ENCODE results near the gene ROR2. TPM values are rescaled to one million over a fixed set of nuclear protein-coding genes. Genes with fewer than 3 reads are reported as not detected.

Gene ROR2
- total RNA-seq, 2 experiments from 2014 or later: not detected

DNA sequence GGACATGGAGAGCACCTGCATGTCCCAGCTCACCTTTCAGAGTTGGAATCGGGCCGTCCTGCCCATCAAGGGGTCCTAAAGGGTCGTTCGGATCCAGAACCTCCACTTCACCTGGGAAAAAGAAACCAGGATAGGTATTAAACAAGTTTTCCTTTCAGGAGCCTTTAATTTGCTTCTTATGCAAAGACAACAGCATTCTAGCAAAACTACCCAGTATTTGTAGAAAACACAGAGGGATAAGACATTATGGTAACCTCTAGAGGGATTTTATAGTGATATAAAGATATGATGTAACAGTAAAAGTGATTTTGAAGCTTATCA lies 174.4 kb downstream of the ROR2 start:
- Histone ChIP-seq H3K27ac (ENCODE audit: low read depth in 1 of 2, low read length in 2 of 2) (no peak overlapping the region), H3K27me3 (ENCODE audit: control insufficient read depth in 1 of 2, insufficient read depth in 2 of 2, low read length in 2 of 2) (peaks cover 2 to 15% of the 10 kb centered on the region in 2 experiments), H3K36me3 (ENCODE audit: insufficient read depth, low read length) (no peaks in the 10 kb centered on the region), H3K4me1 (ENCODE audit: insufficient read depth, low read length) (peaks cover 4% of the 10 kb centered on the region), H3K4me3 (ENCODE audit: low read length) (no peak overlapping the region), H3K9me3 (ENCODE audit: control insufficient read depth in 1 of 2, insufficient read depth in 1 of 2, low read length in 2 of 2) (no peaks in the 10 kb centered on the region)
- peaks cover 33% of the 10 kb centered on the region for H3K27me3 Mint-ChIP-seq
- ChIA-PET POLR2A (no interaction called here), CTCF (no interaction called here)
- TF ChIP-seq, protein P1, sequence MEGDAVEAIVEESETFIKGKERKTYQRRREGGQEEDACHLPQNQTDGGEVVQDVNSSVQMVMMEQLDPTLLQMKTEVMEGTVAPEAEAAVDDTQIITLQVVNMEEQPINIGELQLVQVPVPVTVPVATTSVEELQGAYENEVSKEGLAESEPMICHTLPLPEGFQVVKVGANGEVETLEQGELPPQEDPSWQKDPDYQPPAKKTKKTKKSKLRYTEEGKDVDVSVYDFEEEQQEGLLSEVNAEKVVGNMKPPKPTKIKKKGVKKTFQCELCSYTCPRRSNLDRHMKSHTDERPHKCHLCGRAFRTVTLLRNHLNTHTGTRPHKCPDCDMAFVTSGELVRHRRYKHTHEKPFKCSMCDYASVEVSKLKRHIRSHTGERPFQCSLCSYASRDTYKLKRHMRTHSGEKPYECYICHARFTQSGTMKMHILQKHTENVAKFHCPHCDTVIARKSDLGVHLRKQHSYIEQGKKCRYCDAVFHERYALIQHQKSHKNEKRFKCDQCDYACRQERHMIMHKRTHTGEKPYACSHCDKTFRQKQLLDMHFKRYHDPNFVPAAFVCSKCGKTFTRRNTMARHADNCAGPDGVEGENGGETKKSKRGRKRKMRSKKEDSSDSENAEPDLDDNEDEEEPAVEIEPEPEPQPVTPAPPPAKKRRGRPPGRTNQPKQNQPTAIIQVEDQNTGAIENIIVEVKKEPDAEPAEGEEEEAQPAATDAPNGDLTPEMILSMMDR (IDR thresholded peaks at IDR 0.05): no peak
- H3K36me3 Mint-ChIP-seq (ENCODE audit: low read depth): no peaks in the 10 kb centered on the region
- ATAC-seq (ENCODE audit: poor library complexity) (no peak), DNase-seq (no peak)
- intact Hi-C loops (cut with DNase I, micrococcal nuclease): loop anchor here (10.0 kb wide), 2 partner anchors 179 to 859 kb away; partner anchors contain the start of gene ROR2 (in 1 of the 2)
- no peak overlapping the region for H3K4me3 Mint-ChIP-seq
- H3K9me3 Mint-ChIP-seq: no peaks in the 10 kb centered on the region
- H3K4me1 Mint-ChIP-seq (ENCODE audit: low read depth): no peaks in the 10 kb centered on the region
- no peak overlapping the region for H3K27ac Mint-ChIP-seq

DNA sequence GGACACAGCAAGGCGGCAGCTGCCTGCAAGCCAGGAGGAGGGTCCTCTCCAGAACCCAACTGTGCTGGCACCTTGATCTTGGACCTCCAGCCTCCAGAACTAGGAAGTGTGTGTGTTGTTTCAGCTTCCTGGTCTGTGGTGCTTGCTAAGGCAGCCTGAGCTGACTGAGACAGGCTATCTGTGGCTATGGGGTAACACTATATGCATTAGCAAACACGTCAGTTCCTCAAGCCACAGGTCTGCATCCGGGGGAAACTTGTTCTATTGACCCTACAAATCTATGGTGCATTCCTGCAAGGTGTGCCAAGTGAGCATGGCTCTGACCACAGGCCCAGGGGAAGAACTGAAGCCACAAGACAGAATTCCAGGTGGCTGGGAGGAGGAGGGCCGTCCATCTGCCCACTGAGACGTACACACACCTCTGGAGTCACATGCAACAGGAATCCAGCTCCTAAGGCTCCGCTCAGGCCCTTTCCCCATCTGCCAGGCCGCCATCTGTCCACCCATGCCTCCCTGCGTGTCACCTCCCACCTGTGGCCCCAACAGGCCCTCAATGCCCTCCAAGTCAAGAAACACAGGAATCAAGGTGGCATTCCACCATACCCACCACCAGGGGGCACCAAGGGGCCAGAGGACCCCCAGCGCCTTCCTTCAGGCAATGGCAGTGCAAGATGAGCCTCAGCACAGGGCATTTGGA lies 174.9 kb downstream of the ROR2 start:
- H3K27ac ChIP-seq (ENCODE audit: low read depth in 1 of 2, low read length in 2 of 2): no peak overlapping the region
- POLR2A ChIA-PET: no interaction called here
- Mint-ChIP-seq H3K27ac (no peak overlapping the region), H3K9me3 (no peaks in the 10 kb centered on the region), H3K36me3 (ENCODE audit: low read depth) (no peaks in the 10 kb centered on the region), H3K4me3 (no peak overlapping the region), H3K4me1 (ENCODE audit: low read depth) (no peaks in the 10 kb centered on the region), H3K27me3 (peaks cover 33% of the 10 kb centered on the region)
- H3K4me3 ChIP-seq (ENCODE audit: low read length): no peak overlapping the region
- intact Hi-C loops (cut with DNase I, micrococcal nuclease): loop anchor here (10.0 kb wide), 2 partner anchors 180 to 860 kb away; partner anchors contain the start of gene ROR2 (in 1 of the 2)
- DNase-seq (peak; percentile 30 to 73 (median 43)), ATAC-seq (ENCODE audit: poor library complexity) (peak; percentile 44)
- H3K27me3 ChIP-seq (ENCODE audit: control insufficient read depth in 1 of 2, insufficient read depth in 2 of 2, low read length in 2 of 2): peaks cover 2 to 15% of the 10 kb centered on the region in 2 experiments
- H3K9me3 ChIP-seq (ENCODE audit: control insufficient read depth in 1 of 2, insufficient read depth in 1 of 2, low read length in 2 of 2): no peaks in the 10 kb centered on the region
- CTCF ChIA-PET: no interaction called here
- H3K36me3 ChIP-seq (ENCODE audit: insufficient read depth, low read length): no peaks in the 10 kb centered on the region
- H3K4me1 ChIP-seq (ENCODE audit: insufficient read depth, low read length): peaks cover 4% of the 10 kb centered on the region
- TF ChIP-seq, protein P1 (IDR thresholded peaks at IDR 0.05): peak; percentile 69

DNA sequence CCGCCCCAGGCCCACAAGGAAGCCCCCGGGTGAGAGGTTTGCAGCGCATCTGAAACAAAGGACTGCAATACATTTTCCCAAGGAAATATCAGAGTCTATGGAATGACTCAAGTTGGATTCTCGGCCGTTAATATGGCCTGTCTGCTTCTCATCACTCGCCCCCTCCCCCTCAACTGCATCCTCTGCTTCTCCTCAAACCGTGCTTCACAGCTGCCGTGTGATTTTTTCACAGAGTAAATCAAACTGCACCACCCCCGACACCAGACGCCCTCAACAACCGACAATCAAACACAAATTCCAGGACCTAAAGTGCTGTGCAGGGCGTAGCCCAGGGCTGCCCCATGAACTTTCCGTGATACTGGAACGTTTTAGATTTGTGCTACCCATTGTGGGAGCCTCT lies 176.9 kb downstream of the ROR2 start:
- H3K4me3 ChIP-seq (ENCODE audit: low read length): no peak overlapping the region
- no peaks in the 10 kb centered on the region for H3K9me3 Mint-ChIP-seq
- H3K9me3 ChIP-seq (ENCODE audit: control insufficient read depth in 1 of 2, insufficient read depth in 1 of 2, low read length in 2 of 2): no peaks in the 10 kb centered on the region
- H3K4me1 Mint-ChIP-seq (ENCODE audit: low read depth): no peaks in the 10 kb centered on the region
- ChIA-PET POLR2A (no interaction called here), CTCF (no interaction called here)
- no peaks in the 10 kb centered on the region for H3K36me3 Mint-ChIP-seq (ENCODE audit: low read depth)
- TF ChIP-seq, protein P1 (IDR thresholded peaks at IDR 0.05): no peak
- H3K36me3 ChIP-seq (ENCODE audit: insufficient read depth, low read length): no peaks in the 10 kb centered on the region
- DNase-seq (no peak), ATAC-seq (ENCODE audit: poor library complexity) (no peak)
- H3K4me3 Mint-ChIP-seq: no peak overlapping the region
- peaks cover 6 to 15% of the 10 kb centered on the region in 2 experiments for H3K27me3 ChIP-seq (ENCODE audit: control insufficient read depth in 1 of 2, insufficient read depth in 2 of 2, low read length in 2 of 2)
- no peak overlapping the region for H3K27ac ChIP-seq (ENCODE audit: low read depth in 1 of 2, low read length in 2 of 2)
- peaks cover 4% of the 10 kb centered on the region for H3K4me1 ChIP-seq (ENCODE audit: insufficient read depth, low read length)
- intact Hi-C loops (cut with DNase I, micrococcal nuclease): loop anchor here (10.0 kb wide), 2 partner anchors 182 to 862 kb away; partner anchors contain the start of gene ROR2 (in 1 of the 2)
- peaks cover 42% of the 10 kb centered on the region for H3K27me3 Mint-ChIP-seq
- no peak overlapping the region for H3K27ac Mint-ChIP-seq

Data from CD4-positive, alpha-beta T cell (primary cell).